GM19468 (cell line): ENCODE results near the gene EPHA1.
"Not testable (repeated sequence)": the region's sequence is repeated elsewhere in the genome, so short reads cannot be mapped to it uniquely, and the experiment has no call there.

Source experiments
- ATAC-seq: cut with Tn5 transposase; IDR thresholded peaks from one replicate; pipeline ENCODE4 v1.9.1; 2021; ENCODE audit warnings: mild to moderate bottlenecking, moderate library complexity, moderate number of reproducible peaks; ENCODE audit not compliant: unreplicated experiment; ENCODE audit errors: extremely low read depth

EPHA1 gene

GRCh38 chr7:143433759-143434158 is 25.1 kb upstream of the EPHA1 start:
- ATAC-seq = no peak

- ATAC-seq = no peak
Observed at GRCh38 chr7:143431109-143431508, 22.5 kb upstream of the EPHA1 start.

GRCh38 chr7:143429770-143430698 is 21.4 kb upstream of the EPHA1 start:
- no peak for ATAC-seq

GRCh38 chr7:143426479-143427142 is 18.0 kb upstream of the EPHA1 start:
- no peak for ATAC-seq

GRCh38 chr7:143424476-143424875 is 15.8 kb upstream of the EPHA1 start:
- ATAC-seq = not testable (repeated sequence)

GRCh38 chr7:143422033-143422432 is 13.4 kb upstream of the EPHA1 start:
- no peak for ATAC-seq

GRCh38 chr7:143420624-143421023 is 12.0 kb upstream of the EPHA1 start:
- not testable (repeated sequence) for ATAC-seq

GRCh38 chr7:143419880-143420279 is 11.2 kb upstream of the EPHA1 start:
- ATAC-seq = no peak

- no peak for ATAC-seq
Observed at GRCh38 chr7:143418681-143419458, 10.2 kb upstream of the EPHA1 start.

GRCh38 chr7:143417734-143418383 is 9.2 kb upstream of the EPHA1 start:
- ATAC-seq = no peak

GRCh38 chr7:143416565-143417149 is 8.0 kb upstream of the EPHA1 start:
- no peak for ATAC-seq

GRCh38 chr7:143415742-143416397 is 7.2 kb upstream of the EPHA1 start:
- no peak for ATAC-seq

GRCh38 chr7:143415209-143415608 is 6.6 kb upstream of the EPHA1 start:
- ATAC-seq = not testable (repeated sequence)

GRCh38 chr7:143413123-143413522 is 4.5 kb upstream of the EPHA1 start:
- ATAC-seq = no peak

GRCh38 chr7:143411976-143412708 is 3.5 kb upstream of the EPHA1 start:
- ATAC-seq = no peak

- ATAC-seq = no peak
Observed at GRCh38 chr7:143410521-143411004, 1.9 kb upstream of the EPHA1 start.

GRCh38 chr7:143408252-143408685 is 387 bp downstream of the EPHA1 start:
- ATAC-seq = no peak
